Muscle of leg (tissue), 11 donors: Measurements from ENCODE around the gene ERN2. TPM values are rescaled to one million over a fixed set of nuclear protein-coding genes. Genes with fewer than 3 reads are reported as not detected.

ENCODE experiments used
- DNase-seq: peaks from one replicate; pipeline ENCODE4 v3.0.0; 2013
- H3K27ac ChIP-seq: one replicate; pipeline ENCODE4 v1.5.1; 2013; ENCODE audit warnings: mild to moderate bottlenecking, low read length, control low read depth
- H3K27me3 ChIP-seq: one replicate; pipeline ENCODE4 v1.6.1; 2013; ENCODE audit warnings: low read length; ENCODE audit not compliant: control insufficient read depth, insufficient read depth
- H3K36me3 ChIP-seq: one replicate; pipeline ENCODE4 v1.6.1; 2013; ENCODE audit warnings: low read length; ENCODE audit not compliant: control insufficient read depth, insufficient read depth
- H3K4me1 ChIP-seq: one replicate; pipeline ENCODE4 v1.6.1; 2013; ENCODE audit warnings: low read length; ENCODE audit not compliant: control insufficient read depth, insufficient read depth
- H3K4me3 ChIP-seq: one replicate; pipeline ENCODE4 v1.5.1; 2013; ENCODE audit warnings: low read length, control low read depth
- H3K9me3 ChIP-seq: replicated peaks from 2 replicates; pipeline ENCODE4 v1.6.1; 2013; ENCODE audit warnings: low read depth, low read length; ENCODE audit not compliant: control insufficient read depth
- WGBS: methylation state at CpG from one replicate; pipeline ENCODE4 v1.1.5; 2013; ENCODE audit warnings: missing lambda C conversion rate; ENCODE audit not compliant: insufficient coverage; 5-methylcytosine and 5-hydroxymethylcytosine counted together
- polyA plus RNA-seq, 8 donors: library from polyadenylated mRNA; unstranded; fragments of 120-200 nt; gene quantifications; one replicate each; pipeline versions ENCODE4 v1.2.1 to v1.2.3, GENCODE V29; 2013; ENCODE audit warnings: inconsistent platforms in 1 of 8, low replicate concordance in 1 of 8; ENCODE audit not compliant: insufficient read length in 8 of 8, insufficient read depth in 1 of 8
- total RNA-seq: library from RNA; stranded (reverse); fragments of 120-200 nt; gene quantifications from one replicate; pipeline ENCODE4 v1.2.4, GENCODE V29; 2013

ERN2 gene
- total and polyA plus RNA-seq, 9 donors, result 0.04 to 0.28 (median 0.09) TPM

DNA sequence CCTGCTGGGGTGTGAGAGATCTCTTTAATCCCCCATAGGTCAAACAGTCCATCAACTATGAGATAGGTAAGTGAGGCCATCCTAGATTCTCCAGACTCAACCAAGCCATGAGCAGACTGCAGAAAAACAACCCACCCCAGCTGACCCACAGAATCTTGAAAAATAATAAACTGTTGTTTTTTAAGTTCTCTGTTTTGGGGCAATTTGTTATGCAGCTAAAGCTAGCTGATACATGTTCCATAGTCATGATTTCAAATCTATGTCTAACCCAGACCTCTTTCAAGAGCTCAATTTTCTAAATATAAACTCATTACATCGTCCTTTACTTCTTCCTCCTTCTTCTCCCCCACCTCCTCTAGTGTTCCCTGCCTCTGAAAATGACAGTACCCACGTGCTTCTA lies 10.1 kb downstream of the ERN2 start:
- no peaks in the 10 kb centered on the region for H3K36me3 ChIP-seq
- WGBS, result 44% methylated on average over 2 of the region's 2 CpGs
- H3K27ac ChIP-seq, result no peak overlapping the region
- H3K4me1 ChIP-seq, result no peaks in the 10 kb centered on the region
- no peak for DNase-seq
- H3K9me3 ChIP-seq, result no peaks in the 10 kb centered on the region
- no peak overlapping the region for H3K4me3 ChIP-seq
- H3K27me3 ChIP-seq, result no peaks in the 10 kb centered on the region

- Histone ChIP-seq H3K27ac (no peak overlapping the region), H3K36me3 (no peaks in the 10 kb centered on the region), H3K9me3 (no peaks in the 10 kb centered on the region), H3K4me3 (no peak overlapping the region), H3K4me1 (no peaks in the 10 kb centered on the region), H3K27me3 (no peaks in the 10 kb centered on the region)
- WGBS, result 78% methylated on average over 5 of the region's 8 CpGs
- no peak for DNase-seq
These were observed 12.0 kb downstream of the ERN2 start for GRCh38 chr16:23701045-23701444.

DNA sequence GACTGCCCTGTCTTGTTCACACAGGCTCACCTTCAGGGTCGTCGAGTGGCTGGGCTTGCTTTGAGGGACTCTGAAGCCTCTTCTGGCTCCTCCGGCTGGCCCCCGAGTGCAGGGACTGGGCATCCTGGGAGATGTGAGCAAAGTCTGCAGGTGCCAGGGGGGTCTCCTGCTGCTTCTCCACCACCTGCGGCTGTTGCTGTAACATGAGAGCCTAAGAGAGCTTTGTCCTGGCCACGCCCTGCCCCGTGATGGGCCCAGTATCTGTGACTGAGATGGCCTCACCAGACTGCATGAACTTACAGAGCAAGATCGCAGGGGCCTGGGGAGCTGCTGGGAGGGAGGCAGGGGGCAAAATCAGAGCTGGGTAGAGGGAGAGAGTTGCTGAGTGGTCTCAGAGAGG lies 12.5 kb downstream of the ERN2 start:
- Histone ChIP-seq H3K36me3 (no peaks in the 10 kb centered on the region), H3K9me3 (no peaks in the 10 kb centered on the region), H3K27ac (no peak overlapping the region), H3K4me1 (no peaks in the 10 kb centered on the region), H3K4me3 (no peak overlapping the region), H3K27me3 (no peaks in the 10 kb centered on the region)
- no peak for DNase-seq
- 5% methylated on average over 8 of the region's 8 CpGs for WGBS

GRCh38 chr16:23700093-23700492 lies 12.9 kb downstream of the ERN2 start:
- peaks cover under 1% of the 10 kb centered on the region for H3K4me1 ChIP-seq
- DNase-seq, result no peak
- 37% methylated on average over 1 of the region's 2 CpGs for WGBS

DNA sequence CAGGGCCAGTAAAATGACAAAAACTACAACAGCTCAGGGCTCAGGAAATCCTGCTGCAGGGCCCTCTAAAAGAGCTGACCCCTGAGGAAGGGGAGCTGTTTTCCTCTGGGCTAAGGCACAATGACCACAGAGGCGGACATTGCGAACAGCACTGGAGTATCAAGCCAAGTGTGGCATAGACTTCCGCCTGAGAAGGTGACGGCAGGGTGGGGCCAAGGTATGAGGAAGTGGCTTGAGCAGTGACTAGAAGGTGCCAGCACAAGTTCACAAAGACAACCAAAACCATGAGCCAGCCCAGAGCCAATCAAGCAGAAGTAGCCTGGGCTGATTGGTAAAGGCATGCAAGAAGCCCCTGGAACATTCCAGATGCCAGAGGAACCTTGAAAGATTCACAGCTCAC lies 13.9 kb downstream of the ERN2 start:
- Histone ChIP-seq H3K36me3 (no peaks in the 10 kb centered on the region), H3K4me3 (no peak overlapping the region), H3K27me3 (no peaks in the 10 kb centered on the region), H3K9me3 (no peaks in the 10 kb centered on the region), H3K27ac (no peak overlapping the region), H3K4me1 (peaks cover 8% of the 10 kb centered on the region)
- no peak for DNase-seq
- 80% methylated on average over 1 of the region's 4 CpGs for WGBS

More at GRCh38 chr16:23700093-23700492, 12.9 kb downstream of the ERN2 start:
- H3K27ac ChIP-seq, result no peak overlapping the region
- H3K9me3 ChIP-seq, result no peaks in the 10 kb centered on the region
- no peaks in the 10 kb centered on the region for H3K27me3 ChIP-seq
- no peak overlapping the region for H3K4me3 ChIP-seq
- H3K36me3 ChIP-seq, result no peaks in the 10 kb centered on the region

- 70% methylated on average over 5 of the region's 11 CpGs for WGBS
- DNase-seq, result no peak
- Histone ChIP-seq H3K4me1 (peaks cover 8% of the 10 kb centered on the region), H3K27me3 (no peaks in the 10 kb centered on the region), H3K4me3 (no peak overlapping the region), H3K27ac (no peak overlapping the region), H3K36me3 (peaks cover 7% of the 10 kb centered on the region), H3K9me3 (no peaks in the 10 kb centered on the region)
These were observed 17.3 kb downstream of the ERN2 start for GRCh38 chr16:23695756-23696155.

- H3K4me1 ChIP-seq, result peaks cover 8% of the 10 kb centered on the region
- H3K27ac ChIP-seq, result no peak overlapping the region
- no peaks in the 10 kb centered on the region for H3K9me3 ChIP-seq
- H3K4me3 ChIP-seq, result no peak overlapping the region
- peaks cover 17% of the 10 kb centered on the region for H3K36me3 ChIP-seq
- no peaks in the 10 kb centered on the region for H3K27me3 ChIP-seq
- peak; percentile 37 for DNase-seq
- 6% methylated on average over 22 of the region's 32 CpGs for WGBS
These were observed 18.2 kb downstream of the ERN2 start for GRCh38 chr16:23694644-23695373.

GRCh38 chr16:23694265-23694643 lies 18.8 kb downstream of the ERN2 start:
- WGBS, result 100% methylated on average over 3 of the region's 4 CpGs
- H3K27me3 ChIP-seq, result no peaks in the 10 kb centered on the region
- H3K9me3 ChIP-seq, result no peaks in the 10 kb centered on the region
- DNase-seq, result no peak
- peaks cover 8% of the 10 kb centered on the region for H3K4me1 ChIP-seq
- peaks cover 22% of the 10 kb centered on the region for H3K36me3 ChIP-seq
- no peak overlapping the region for H3K27ac ChIP-seq
- H3K4me3 ChIP-seq, result no peak overlapping the region

- Histone ChIP-seq H3K36me3 (peaks cover 40% of the 10 kb centered on the region), H3K9me3 (no peaks in the 10 kb centered on the region), H3K27me3 (no peaks in the 10 kb centered on the region), H3K4me3 (no peak overlapping the region), H3K4me1 (peaks cover 8% of the 10 kb centered on the region), H3K27ac (no peak overlapping the region)
- DNase-seq, result no peak
- 94% methylated on average over 4 of the region's 6 CpGs for WGBS
These were observed 20.7 kb downstream of the ERN2 start for GRCh38 chr16:23692190-23692837.

- Histone ChIP-seq H3K27ac (no peak overlapping the region), H3K36me3 (peaks cover 44% of the 10 kb centered on the region), H3K4me1 (peaks cover 8% of the 10 kb centered on the region), H3K9me3 (no peaks in the 10 kb centered on the region), H3K4me3 (no peak overlapping the region), H3K27me3 (no peaks in the 10 kb centered on the region)
- 91% methylated on average over 8 of the region's 10 CpGs for WGBS
- no peak for DNase-seq
These were observed 21.4 kb downstream of the ERN2 start for GRCh38 chr16:23691483-23692189.
